ENCODE data around the gene SUV39H1.

The SUV39H1 gene

DNA sequence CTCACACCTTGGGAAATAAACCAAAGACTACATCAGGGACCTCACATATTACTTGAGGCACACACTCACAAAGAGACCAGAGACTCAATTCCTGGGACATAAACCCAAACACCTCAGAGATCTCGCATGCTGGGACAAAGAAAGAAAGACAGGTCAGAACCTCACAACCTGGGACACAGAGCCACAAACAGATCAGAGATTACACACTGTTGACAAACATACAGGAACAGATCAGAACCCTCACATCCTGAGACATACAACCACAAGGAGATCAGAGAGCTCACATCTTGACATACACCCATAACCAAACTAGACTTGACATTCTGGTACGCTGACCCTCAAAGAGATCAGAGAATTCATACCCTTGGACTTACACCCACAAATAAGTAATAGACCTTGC is 17.3 kb downstream of the SUV39H1 start:
- DNase-seq (ENCODE audit: low read depth in 2 of 2), result no peak

DNA sequence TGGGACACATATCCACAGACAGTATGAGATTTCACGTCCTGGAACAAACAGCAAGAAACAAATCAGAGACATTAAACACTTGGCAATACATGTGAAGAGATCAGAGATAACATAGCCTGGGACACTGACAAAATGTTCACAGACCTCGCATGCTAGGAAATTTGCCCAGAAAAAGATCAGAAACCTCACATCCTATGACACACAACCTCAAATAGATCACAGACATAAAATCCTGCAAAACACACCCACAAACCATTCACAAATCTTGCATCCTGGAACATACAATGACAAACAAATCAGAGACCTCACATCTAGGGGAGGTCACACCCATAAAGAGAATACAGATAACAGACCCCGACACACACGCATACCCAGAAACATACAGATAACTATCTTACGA is 18.0 kb downstream of the SUV39H1 start:
- DNase-seq (ENCODE audit: low read depth in 2 of 2), result no peak

DNA sequence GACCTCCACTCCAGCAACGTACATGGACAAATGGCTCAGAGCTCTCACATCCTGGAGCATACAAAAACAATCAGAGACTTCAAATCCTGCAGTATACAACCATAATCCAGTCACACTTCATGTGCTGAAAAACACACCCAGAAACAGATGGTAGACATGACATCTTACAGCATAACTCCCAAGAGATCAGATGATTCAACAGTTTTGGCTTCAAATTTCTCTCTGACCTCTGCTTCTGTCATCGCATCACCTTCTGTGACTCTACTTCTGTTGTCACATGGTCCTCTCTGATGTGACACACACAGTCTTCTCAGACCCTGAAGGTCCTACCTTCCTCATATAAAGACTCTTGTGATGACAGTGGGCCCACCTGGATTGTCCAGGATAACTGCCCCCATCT is 18.5 kb downstream of the SUV39H1 start:
- no peak for DNase-seq (ENCODE audit: low read depth in 2 of 2)

DNA sequence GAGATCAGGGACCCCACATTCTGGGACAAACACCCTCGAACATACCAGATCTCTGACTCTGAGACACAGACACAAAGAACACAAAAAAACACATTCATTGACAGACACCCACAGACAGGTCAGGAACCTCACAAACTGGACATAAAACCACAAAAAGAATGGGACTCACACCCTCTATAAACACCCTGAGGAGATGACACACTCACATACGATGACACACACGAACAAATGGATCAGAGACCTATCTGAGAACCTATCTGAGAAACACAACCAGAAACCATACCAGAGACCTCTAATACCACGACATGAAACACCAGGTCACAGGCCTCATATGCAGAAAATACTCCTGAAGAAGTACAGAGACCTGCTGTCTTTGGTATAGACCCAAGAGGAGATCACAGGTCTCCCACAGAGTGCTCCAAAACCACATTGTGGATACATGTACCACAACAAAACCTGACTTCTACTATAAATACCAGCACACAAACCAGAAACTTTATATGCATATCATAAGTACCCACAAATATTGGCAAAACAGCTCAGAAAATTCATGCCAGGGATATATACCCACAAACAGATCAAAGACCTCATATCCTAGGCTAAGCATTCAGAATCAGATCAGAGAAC is 19.5 kb downstream of the SUV39H1 start:
- no peak for DNase-seq (ENCODE audit: low read depth in 2 of 2)

DNA sequence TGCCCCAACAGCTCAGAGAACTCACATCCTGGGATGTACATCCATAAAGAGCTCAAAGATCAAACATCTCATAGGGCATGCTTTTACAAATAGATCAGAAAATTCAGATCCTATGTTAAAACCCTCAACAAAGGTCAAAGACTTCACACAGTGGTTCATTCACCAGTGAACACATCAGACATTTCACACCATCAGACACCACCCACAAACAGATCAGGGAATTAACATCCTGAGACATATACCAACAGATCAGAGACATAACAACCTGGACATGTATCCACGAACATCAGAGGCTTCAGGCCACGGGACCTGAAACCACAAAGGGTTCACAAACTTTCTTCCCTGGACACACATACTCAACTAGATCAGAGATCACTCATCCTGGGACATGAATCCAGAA is 23.4 kb downstream of the SUV39H1 start:
- no peak for DNase-seq (ENCODE audit: low read depth in 2 of 2)

DNA sequence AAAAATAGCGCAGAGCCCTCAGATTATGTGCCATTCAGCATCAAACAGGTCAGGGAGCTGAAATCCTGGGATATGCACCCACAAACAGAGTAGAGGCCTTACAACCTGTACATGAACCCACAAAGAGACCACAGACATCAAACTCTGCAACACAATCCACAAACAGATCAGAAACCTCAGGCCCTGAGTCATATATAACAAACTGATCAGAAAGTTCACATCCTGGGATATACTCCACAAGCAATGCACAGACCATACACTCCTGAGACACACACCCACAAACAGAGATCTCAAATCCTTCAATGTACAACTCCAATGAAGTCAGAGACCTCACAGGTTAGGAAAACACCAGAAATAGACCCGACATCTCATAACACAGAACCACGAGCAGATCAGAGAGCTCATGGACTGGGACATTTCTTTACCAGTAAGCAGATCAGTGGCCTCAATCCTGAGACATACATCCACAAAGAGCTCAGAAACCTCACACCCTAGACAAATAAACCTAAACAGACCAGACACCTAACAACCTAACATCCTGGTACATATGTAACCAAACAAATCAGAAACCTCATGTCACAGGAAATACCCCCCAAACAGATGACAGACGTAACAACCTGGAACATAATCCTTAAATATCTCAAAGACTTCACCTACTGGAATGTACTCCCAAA is 24.2 kb downstream of the SUV39H1 start:
- no peak for DNase-seq (ENCODE audit: low read depth in 2 of 2)

DNA sequence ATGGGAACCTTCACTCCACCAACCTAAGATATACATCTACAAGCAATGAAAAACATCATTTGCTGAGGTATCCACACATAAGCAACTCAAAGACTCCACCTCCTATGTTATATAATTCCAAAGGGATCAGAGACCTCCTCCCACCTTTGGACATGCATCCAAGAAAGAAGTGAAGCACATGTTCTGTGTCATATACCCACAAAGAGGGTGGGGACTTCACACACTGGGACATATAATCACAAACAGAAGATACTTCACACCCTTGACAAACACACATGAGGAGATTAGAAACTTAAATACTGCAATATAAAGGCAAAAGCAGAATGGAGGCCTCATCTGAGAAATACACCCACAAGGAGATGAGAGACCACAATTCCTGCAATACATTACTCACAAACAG is 25.4 kb downstream of the SUV39H1 start:
- DNase-seq (ENCODE audit: low read depth in 2 of 2), result no peak

DNA sequence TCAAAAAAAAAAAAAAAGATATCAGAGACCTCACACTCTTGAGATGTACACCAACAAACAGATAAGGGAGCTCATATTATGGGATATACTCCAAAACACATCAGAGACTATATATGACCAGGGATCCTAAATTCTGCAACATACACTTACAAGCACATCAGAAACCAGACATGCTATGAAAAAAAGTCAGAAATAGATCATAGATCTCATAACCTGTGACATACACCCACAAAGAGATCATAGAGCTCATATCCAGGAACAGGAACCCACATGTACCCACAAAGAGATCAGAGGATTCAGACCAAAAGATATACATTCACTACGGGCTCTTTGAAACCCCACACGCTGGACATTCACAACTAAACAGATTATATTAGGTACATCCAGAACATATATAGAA is 30.1 kb downstream of the SUV39H1 start:
- DNase-seq (ENCODE audit: low read depth in 2 of 2), result no peak

DNA sequence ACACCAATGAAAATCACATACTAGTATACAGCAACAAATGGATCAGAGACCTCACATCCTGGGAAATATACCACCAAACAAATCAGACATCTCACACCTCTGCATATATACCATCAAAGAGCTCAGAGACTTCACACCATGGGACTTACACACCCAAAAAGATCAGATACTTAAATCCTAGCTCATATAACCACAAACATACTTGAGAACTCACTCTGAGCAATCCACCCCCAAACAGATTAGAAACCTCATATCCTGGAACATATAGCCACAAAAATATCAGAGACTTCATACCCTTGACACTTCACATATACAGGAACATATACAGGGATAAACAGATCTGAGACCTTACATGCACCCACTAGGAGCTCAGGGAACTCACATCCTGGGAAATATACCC is 32.1 kb downstream of the SUV39H1 start:
- DNase-seq (ENCODE audit: low read depth in 2 of 2), result no peak

DNA sequence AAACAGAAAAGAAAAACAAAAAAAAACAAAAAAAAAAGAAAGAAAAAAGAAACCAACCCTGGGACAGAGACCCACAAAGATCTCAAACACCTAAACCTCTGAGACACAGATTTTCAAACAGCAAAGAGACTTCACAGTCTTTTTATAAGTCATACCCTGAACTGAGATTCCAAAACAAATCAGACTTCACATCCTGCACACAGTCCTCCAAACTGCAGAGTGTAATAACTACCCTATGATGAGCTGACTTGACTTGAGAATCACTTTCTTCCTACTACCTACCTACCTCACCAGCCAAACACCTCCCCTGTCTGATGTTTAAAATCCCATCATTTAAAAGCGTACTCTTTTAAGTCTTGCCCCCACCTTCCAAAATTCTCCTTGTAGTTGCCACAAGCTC is 39.8 kb downstream of the SUV39H1 start:
- DNase-seq (ENCODE audit: low read depth in 2 of 2), result no peak

DNA sequence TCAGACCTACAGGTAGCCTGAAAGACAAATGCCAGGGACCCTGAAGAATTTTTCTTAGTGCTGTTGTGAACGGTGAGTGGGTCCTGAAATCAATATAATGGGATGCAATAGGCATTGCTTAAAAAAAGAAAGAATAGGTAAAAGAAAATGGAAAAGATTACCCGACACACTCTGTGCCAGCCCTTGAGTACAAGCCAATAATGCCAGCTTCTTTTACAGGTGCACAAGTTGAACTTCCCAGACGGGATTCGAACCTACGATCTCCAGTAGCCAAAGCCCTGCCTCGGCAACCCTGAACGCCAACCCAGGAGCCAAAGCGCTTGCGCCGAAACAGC is 40.3 kb downstream of the SUV39H1 start:
- DNase-seq (ENCODE audit: low read depth in 2 of 2), result no peak

DNA sequence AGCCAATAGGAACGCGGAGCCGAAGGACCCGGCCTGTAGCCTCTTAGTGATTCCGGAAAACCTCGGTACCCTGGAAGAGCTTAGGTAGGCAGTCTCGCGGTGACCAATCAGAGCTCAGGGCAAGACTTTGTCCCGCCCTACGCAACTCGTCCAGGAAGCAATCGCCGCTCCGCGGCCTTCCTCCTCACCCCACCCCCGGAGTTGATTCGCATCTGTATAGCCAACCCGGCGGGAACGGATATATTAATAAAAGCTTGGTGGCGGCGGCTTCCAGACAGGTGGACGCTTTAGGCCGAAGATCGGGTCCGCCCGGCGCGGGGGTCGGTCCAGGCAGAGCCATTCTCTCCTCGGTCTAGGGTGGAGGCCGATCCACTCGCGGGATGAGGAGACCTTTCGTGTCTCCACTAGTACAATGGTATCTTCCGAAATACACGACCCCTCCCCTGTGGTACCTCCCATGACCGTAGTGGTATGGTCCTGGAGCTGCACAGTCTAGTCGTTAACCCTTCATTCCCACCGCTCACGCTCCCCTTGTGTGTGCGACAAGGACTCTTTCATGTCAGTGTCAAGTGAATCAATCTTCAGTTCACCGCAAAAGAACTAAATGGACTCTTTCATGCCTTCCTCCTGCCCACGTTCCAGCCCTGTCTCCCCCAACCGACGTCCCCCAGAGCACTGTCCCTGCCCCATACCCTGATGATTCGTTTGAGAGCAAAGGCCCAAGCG is 40.8 kb downstream of the SUV39H1 start:
- DNase-seq (ENCODE audit: low read depth in 2 of 2), result peak; percentile 62 to 68

DNA sequence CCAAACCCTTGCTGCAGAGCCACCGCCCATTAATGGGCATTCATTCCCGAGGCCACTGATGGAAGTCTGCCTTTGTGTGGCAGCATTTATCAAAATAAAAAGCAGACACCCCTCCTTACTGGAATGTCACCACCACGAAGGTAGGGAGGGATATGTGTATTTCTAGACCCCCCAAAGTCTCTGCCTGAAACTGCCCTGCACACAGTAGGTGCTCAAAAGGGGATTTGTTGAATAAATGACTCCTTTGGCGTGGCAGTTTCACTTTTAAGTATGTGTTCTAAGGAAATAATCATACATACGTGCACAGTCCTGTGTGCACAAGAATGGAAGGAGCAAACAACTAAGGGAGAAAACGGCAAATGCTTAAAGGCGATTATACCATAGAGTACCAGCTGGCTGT is 41.4 kb downstream of the SUV39H1 start:
- no peak for DNase-seq (ENCODE audit: low read depth in 2 of 2)

DNA sequence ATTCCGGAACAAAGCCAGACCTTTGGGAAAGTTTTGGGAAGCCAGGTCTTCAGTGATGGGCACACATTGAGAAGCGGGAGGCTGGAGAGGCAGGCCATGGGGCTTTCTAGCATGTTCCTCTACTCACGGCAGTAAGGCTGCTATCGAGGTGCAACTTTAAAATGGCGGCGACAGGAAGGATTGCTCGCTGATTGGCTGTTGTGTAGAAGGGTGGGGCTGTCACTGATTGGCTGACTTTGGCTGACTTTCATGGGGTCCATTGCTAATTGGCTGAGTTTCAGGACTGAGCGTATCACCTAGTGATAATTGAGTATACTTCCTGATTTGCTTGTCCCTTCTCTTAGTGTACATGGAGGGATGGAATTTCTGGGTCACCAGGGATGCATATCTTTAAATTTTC is 45.3 kb downstream of the SUV39H1 start:
- no peak for DNase-seq (ENCODE audit: low read depth in 2 of 2)

DNA sequence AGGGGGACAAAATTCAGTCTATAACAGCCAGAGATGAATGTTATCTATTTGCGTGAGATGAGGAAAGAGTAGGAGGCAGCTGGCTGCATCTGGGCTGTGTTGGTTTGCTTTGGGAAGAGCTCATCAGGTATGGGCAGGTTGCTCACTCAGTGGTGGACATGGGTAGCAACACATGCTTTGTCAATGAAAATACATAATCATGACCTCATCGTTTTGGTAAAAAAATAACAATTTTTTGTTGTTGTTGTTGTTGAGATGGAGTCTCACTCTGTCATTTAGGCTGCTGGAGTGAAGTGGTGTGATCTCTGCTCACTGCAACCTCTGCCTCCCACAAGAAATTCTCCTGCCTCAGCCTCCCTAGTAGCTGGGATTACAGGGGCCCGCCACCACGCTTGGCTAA is 48.7 kb downstream of the SUV39H1 start:
- DNase-seq (ENCODE audit: low read depth in 2 of 2), result no peak

DNA sequence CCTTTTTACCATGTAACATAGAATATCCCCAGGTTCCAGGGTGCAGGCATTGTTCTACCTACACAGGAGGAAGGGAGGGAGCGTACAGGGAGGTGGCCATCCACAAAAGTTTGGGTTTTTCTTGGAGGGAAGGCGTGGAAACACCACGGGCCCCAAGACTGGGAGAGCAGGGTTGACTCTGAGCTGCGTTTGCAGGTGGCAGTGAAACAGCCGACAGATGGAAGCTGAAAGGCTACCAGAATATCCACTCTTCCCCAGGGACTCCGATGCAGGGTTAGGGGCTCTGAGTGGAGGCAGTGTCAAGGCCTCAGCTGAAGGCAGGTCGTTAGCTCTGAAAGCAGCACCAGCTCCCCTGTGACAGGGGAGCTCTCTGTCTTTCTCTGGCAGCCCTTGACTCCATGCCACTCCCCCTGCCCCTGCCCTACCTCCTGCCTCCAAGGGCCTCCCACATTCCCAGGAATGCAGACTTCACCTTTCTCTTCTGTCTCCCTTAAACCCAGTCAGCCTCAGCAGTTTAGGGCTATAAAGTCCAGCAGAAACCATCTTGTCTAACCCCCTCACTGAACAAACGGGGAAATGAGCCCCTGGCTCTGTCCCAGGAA is 51.0 kb downstream of the SUV39H1 start:
- no peak for DNase-seq (ENCODE audit: low read depth in 2 of 2)

DNA sequence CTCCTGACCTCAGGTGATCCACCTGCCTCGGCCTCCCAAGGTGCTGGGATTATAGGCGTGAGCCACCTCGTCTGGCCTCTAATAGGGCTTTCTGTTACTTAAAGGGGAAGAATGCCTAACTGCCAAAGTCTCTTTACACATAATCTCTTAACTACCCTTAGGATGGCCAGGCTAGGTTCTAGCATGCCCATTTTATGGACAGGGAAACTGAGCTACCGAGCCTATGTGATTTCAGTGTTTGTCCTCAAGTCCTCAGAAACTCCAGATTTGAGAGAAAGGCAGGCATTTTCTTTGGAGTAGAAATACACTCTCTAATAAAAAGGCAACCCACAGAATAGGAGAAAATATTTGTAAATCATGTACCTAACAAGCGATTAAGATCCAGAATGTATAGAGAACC is 52.6 kb downstream of the SUV39H1 start:
- no peak for DNase-seq (ENCODE audit: low read depth in 2 of 2)

DNA sequence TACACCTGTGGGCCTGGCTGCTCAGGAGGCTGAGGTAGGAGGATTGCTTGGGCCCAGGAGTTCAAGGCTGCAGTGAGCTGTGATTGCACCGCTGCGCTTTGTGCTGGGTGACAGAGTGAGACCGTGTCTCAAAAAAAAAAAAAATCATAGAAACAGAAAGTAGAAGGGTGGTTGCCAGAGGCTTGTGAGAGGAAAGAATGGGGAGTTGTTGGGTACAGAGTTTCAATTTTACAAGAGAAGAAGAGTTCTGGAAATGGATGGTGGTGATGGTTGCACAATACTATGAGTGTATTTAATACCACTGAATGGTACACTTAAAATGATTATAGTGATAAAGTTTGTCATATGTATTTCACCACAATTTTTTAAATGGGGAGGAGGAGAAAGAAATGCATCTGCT is 54.8 kb downstream of the SUV39H1 start:
- no peak for DNase-seq (ENCODE audit: low read depth in 2 of 2)

DNA sequence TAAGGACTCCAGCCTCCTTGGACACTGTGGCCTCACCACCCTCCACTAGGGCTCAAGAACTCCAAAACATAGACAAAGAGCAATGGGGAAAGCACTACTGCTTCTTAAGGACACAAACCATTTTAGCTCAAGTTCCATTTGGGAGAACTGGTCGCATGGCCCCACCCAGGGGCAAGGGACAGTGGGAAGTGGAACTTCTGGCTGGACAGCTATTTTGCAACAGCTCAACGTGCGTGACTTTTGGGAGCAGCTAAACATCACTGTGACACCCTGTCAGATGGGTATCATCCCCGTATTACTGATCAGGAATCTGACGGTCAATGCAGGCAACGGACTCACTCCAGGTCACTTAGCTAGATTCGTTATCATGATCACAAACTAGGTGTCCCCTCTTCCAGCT is 56.0 kb downstream of the SUV39H1 start:
- no peak for DNase-seq (ENCODE audit: low read depth in 2 of 2)

DNA sequence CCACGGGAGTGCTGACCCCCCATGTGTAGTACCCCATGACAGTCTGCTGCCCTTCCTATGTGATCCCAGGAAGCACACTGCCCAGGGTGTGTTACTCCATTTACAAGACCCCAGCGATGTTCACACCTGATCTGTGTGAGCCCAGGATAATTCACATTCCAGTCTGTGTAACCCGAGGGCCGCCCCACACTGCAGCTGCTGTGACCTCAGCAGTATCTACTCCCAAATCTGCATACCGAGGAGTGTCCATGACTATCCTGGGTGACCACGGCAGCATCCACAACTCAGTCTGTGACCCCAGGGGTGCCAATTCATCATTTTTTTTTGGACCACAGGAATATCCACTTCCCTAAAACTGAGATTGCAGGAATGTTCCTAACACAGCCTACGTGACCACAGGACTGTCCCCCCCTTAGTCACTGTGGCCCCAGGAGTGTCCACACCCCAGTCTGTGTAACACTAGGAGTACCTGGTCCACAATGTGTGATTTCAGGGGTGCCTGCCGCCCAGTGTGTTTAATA is 57.2 kb downstream of the SUV39H1 start:
- DNase-seq (ENCODE audit: low read depth in 2 of 2), result no peak

DNA sequence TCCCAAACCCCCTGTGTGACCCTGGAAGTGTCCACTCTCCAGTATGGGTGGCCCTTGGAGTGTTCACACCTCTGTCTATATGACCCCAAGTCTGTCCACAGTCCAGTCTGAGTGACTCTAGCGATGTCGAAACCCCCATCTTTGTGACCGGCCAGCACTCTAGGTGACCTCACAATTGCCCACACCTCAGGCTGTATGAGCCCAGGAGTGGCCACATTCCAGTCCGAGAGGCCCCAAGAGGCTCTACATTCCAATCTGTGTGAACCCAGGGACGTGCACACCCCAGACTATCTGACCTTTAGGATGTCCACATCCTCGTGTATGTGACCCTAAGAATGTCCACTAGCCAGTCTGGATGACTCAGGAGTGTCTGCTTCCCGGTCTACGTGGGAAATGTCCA is 57.7 kb downstream of the SUV39H1 start:
- no peak for DNase-seq (ENCODE audit: low read depth in 2 of 2)

Measured in stimulated activated CD8-positive, alpha-beta memory T cell treated with anti-CD3 and anti-CD28 coated beads, Interleukin-7, amount 100 ng/mL, for 1 hour (primary cell).